Measurements from ENCODE around the gene MAP3K1.

DNA sequence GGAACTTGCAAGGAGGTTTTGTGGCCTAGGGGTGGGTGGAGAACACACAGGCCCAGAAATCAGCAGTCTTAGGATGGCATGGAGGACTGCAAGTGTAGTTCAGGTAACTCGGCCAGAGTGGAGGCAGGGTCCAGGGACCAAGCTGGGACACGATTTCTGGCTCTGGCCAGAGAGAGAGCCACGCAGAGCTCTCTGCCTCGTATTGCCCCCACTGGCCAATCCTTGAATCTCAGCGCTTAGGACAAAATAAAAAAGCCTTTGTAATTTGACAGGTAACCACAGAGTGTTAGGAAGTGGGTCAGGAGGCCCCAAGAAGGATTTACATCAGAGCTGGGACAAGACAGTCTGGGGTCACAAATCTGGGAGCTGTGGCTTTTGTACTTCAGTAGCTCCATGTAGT is 11.7 kb downstream of the MAP3K1 start:
- TF ChIP-seq CTCF (IDR thresholded peaks at IDR 0.05; ENCODE audit: low read depth, low read length, missing input control), result peak; percentile 15
- no peak for TF ChIP-seq JUND (IDR thresholded peaks at IDR 0.05)
- peak in 1 of 2 donors; percentile 60 for TF ChIP-seq RAD21 (IDR thresholded peaks at IDR 0.05)
- no peak for TF ChIP-seq YY1 (IDR thresholded peaks at IDR 0.05)
- no peak for TF ChIP-seq HNF4A (conservative IDR thresholded peaks at IDR 0.05)
- TF ChIP-seq, protein P1, sequence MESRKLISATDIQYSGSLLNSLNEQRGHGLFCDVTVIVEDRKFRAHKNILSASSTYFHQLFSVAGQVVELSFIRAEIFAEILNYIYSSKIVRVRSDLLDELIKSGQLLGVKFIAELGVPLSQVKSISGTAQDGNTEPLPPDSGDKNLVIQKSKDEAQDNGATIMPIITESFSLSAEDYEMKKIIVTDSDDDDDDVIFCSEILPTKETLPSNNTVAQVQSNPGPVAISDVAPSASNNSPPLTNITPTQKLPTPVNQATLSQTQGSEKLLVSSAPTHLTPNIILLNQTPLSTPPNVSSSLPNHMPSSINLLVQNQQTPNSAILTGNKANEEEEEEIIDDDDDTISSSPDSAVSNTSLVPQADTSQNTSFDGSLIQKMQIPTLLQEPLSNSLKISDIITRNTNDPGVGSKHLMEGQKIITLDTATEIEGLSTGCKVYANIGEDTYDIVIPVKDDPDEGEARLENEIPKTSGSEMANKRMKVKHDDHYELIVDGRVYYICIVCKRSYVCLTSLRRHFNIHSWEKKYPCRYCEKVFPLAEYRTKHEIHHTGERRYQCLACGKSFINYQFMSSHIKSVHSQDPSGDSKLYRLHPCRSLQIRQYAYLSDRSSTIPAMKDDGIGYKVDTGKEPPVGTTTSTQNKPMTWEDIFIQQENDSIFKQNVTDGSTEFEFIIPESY (IDR thresholded peaks at IDR 0.05), result no peak
- TF ChIP-seq, protein P2, sequence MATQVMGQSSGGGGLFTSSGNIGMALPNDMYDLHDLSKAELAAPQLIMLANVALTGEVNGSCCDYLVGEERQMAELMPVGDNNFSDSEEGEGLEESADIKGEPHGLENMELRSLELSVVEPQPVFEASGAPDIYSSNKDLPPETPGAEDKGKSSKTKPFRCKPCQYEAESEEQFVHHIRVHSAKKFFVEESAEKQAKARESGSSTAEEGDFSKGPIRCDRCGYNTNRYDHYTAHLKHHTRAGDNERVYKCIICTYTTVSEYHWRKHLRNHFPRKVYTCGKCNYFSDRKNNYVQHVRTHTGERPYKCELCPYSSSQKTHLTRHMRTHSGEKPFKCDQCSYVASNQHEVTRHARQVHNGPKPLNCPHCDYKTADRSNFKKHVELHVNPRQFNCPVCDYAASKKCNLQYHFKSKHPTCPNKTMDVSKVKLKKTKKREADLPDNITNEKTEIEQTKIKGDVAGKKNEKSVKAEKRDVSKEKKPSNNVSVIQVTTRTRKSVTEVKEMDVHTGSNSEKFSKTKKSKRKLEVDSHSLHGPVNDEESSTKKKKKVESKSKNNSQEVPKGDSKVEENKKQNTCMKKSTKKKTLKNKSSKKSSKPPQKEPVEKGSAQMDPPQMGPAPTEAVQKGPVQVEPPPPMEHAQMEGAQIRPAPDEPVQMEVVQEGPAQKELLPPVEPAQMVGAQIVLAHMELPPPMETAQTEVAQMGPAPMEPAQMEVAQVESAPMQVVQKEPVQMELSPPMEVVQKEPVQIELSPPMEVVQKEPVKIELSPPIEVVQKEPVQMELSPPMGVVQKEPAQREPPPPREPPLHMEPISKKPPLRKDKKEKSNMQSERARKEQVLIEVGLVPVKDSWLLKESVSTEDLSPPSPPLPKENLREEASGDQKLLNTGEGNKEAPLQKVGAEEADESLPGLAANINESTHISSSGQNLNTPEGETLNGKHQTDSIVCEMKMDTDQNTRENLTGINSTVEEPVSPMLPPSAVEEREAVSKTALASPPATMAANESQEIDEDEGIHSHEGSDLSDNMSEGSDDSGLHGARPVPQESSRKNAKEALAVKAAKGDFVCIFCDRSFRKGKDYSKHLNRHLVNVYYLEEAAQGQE (IDR thresholded peaks at IDR 0.05), result no peak
